HL-60/S4 treated with phorbol 12-myristate 13-acetate at 8.2 ng/mL for 4 days and 3 days (cell line): ENCODE results near the gene ITFG1.
"Not testable (repeated sequence)": the region's sequence is repeated elsewhere in the genome, so short reads cannot be mapped to it uniquely, and the experiment has no call there.

Experiments used
- in situ Hi-C: fragments of 300-500 bp; cut with MboI; formaldehyde crosslinking; loops from 2 replicates; pipeline ENCODE4 v1.15.0; 2022; ENCODE audit warnings: low sequenced_read_pairs

Gene ITFG1

DNA sequence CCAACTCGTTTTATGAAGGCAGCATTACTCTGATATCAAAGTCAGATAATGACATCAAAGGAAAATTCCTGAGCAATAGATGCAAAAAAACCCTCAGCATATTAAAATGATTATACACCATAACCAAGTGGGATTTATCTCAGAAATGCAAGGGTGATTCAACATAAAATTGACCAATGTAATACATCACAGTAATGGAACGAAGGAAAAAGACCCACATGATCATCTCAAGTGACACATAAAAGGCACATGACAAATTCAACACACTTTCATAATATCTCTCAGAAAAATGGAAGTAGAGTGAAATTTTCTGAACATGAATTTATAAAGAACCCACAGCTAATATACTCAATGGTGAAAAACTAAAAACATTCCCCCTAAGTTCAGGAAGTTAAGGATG, 118.8 kb downstream of the ITFG1 start:
- in situ Hi-C loops = no loop called here

GRCh38 chr16:47330562-47330961, 130.3 kb downstream of the ITFG1 start:
- in situ Hi-C loops = not testable (repeated sequence)

DNA sequence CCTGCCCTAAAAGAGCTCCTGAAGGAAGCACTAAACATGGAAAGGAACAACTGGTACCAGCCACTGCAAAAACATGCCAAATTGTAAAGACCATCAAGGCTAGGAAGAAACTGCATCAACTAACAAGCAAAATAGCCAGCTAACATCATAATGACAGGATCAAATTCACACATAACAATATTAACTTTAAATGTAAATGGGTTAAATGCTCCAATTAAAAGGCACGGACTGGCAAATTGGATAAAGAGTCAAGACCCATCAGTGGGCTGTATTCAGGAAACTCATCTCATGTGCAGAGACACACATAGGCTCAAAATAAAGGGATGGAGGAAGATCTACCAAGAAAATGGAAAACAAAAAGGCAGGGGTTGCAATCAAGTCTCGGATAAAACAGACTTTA, 136.6 kb downstream of the ITFG1 start:
- in situ Hi-C loops = not testable (repeated sequence)

GRCh38 chr16:47323241-47323640, 137.6 kb downstream of the ITFG1 start:
- in situ Hi-C loops = no loop called here

GRCh38 chr16:47320546-47321310, 140.1 kb downstream of the ITFG1 start:
- in situ Hi-C loops = no loop called here

DNA sequence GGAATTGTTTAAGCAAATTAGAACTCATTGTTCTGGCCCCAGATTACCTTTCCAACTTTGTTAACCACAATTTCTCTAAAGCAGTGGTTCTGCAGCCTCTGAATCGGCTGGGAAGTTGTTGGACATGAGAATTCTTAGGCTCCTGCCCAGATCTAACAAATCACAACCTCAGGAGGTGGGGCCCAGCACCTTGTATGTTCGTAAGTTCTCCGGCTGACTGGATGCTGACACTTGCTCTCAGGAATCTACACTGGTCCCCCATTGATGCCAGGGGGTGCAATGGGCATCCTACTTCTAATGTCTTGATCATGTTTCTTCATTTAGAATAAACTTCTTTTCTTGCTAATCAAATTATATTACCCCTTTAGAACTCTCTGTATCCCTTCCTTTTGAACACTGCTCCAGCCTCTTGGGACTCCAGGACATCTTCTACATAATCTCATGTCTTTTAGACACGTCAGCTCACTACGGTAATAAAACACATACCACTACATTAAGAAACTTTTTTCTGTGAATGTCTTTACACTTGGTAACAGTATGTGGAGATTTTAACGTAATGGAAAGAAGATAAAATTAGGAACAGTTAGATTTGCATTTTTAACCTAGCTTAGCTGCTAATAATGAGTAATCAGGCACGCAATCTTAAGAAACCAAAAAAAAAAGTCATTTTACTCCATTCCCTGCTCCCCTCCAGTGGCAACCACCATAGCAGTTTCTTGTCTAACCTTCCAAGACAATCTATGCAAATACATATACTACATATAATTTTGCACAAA, 143.2 kb downstream of the ITFG1 start:
- in situ Hi-C loops = no loop called here

DNA sequence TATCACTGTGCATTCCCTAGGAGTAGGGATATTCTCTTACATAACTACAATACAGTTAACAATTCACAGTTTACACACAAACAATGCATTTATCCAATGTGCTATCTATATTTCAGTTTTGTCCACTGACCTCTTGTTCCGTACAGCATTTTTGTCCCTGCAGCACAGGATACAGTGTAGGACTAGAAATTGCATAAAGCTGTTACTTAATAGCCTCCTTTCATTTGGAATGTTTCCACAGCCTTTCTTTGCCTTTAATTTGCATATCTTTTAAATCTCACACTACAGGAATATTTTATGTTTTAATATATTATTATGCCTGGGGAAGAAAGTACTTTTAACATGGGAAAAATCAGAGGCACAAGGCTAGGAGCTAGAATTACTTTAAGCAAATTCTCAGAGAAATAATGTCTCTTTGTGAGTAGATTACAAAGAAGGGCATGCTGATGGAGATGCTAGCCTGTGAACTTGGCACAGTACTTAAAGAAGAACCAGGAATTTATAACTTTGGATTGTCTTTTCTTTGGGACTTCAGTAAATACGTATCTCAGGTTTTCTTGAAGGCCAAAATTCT, 144.3 kb downstream of the ITFG1 start:
- in situ Hi-C loops = no loop called here

DNA sequence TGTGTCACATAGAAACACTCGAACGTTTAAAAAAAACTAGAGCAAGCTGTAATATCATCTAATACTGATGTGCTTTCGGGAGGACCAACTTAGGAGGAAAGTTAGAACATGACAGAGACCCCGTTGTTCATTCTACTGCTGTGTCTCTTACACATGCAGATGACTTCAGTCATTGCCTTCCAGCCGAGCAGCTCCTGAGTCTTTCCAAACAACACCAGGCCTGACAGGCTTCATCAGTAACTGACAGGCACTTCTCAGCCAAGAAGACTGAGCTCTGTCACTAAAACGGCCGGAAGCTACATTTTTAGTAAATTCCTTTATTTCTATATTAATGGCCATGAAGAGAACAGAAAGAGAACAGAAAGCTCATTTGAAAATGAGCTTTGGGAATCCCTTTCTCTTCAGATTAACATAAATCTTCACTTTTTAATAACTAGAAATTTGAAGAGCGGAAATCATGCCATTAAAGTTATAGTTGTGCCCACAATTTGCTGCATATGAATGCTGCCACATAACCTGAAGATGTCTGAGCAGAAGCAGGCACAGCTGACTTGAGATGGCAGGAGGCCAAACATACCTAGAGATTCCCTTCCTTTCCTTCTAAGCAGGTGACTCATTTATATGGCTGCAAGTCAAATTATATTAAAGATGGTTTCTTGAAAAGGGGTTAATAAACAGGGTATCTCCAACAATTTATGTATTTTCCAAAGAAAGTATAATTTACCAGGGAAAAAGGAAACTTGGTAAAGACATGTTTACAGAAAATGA, 148.9 kb downstream of the ITFG1 start:
- in situ Hi-C loops = no loop called here

DNA sequence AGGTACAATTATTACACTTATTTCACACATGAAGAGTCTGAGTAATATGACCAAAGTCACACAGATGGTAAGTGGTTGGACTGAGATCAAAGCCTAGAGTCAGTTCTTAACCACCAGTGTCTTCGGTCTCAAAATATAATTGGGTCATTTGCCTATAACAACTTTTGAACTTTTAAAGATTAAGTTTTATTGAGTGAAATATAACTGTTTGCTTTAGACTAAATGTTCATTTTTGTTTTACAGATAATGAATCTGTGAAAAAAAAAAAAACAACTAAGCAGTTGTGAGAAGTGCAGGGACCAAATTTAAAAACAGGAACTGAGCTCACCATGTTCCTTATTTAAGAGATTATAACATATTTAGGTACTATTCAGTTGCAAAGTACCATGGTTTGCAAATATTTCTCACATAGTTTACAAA, 150.1 kb downstream of the ITFG1 start:
- in situ Hi-C loops = no loop called here

- in situ Hi-C loops = no loop called here
Measured at GRCh38 chr16:47309581-47310312, 151.1 kb downstream of the ITFG1 start.

DNA sequence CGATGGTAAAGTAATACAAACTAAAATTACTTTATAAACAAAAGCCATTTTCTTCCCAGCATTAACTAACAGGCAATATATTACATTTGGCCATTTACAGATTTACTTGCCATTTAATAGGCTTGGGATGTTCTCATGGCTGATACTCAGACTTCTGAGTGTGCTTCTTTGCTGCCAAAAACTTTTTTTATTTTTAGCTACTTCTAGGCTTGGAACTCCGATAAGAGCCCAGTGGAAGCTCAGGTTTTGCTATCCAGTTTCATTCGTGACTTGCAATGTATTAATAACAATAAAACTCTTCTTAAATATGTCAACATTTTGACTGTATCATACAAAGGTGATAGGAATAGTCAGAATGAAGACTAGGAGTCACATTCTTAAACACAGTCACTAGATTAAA, 152.3 kb downstream of the ITFG1 start:
- in situ Hi-C loops = no loop called here

DNA sequence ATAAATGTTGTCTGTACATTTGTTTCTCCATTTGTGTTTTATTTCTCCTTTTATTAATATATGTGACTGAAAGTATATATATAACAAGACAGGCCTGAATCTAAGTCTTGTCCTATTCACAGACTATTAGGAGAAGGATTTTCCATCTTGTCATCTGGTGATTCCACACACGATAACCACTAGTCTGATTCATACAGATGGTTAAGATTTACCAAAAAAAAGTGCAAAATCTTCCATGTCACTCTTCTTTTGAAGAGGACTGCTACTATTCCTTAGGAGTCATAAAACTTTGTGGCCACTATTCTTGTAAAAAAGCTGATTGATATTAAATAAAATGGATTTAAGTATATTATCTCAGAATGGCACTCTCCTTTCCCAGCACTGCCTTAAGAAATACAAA, 156.3 kb downstream of the ITFG1 start:
- in situ Hi-C loops = no loop called here

GRCh38 chr16:47299587-47299986, 161.3 kb downstream of the ITFG1 start:
- in situ Hi-C loops = no loop called here

DNA sequence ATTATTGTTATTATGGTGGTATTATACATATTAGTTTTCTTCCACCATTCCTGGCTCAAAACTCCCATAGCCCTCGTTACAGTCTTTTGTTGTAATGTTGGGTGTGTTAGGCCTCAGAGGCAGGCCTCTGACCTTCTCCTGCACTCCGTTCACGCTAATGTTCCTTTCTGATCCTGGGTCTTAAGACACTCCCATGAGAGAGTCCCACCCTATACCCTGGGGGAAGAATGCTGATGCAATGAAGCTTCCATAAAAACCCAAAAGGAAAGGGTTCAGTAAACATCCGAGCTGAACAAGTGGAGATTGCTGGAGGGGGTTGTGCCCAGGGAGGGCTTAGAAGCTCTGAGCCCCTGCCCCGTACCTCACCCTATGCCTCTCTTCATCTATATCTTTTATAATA, 175.9 kb downstream of the ITFG1 start:
- in situ Hi-C loops = no loop called here

DNA sequence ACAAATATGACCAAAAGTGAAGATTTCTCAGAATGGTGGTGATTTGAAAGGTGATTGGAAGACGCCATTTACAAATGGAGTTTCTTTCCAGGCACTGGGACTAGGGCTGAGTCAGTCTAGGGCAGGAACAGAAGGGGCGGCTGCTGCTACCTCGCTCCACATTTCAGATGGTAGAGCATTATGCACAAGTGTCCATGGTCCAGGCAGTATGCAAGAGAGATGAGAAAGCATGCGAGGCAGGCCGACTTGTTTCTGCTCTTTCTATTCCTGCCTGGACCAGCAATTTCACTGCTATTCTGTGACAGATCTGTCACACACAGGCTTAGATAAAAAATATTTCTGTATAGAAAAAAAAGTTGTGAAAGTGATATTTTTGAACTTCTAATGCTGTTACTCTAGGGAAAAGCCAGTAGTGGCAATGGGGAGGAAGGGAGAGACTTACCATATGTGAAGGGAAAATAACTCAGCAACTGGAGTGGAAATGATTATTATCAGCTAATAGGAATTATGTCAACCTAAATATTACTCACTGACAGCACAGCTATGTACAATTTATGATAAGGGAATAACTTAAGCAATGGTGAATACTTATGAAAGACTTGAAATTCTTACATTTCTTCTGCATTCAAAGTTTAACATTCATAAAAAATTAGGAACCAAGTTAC, 182.4 kb downstream of the ITFG1 start:
- in situ Hi-C loops = no loop called here

DNA sequence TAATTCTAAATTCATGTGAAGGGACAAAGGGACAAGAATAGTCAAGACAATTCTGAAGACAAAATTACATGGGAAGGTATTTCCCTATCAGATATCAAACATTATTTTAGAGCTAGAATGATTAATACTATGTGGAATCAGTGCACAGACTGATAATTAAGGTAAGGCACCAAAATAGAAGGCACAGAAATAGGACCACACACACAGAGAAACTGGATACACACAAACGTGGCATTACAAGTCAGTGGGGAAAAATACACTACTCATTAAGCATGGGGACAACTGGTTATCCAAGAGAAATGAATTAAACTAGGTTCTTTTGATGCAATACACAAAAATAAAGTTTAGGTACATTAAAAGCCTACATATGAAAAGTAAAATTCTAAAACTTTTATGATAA, 184.3 kb downstream of the ITFG1 start:
- in situ Hi-C loops = no loop called here

- in situ Hi-C loops = no loop called here
Measured at GRCh38 chr16:47262938-47263337, 197.9 kb downstream of the ITFG1 start.

DNA sequence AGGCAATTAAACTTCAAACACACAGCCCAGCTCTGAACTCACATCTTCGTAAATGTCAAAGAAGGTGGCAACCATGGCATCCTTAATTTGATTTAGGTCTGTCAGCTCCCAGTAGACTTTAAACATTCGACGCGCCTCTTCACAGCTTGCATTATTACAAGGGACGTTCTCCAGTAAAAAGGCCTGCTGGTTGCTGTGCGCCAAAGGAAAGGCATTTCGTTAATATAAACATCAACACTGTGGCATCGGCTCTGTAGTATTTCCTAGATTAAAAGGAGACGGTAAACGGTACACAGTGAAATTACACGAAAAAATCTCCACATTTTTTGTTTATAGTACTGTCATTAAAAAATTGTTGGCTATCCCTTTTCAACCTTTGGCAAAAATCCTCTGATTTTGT, 200.4 kb downstream of the ITFG1 start:
- in situ Hi-C loops = no loop called here

- in situ Hi-C loops = no loop called here
Measured at GRCh38 chr16:47258874-47259461, 201.9 kb downstream of the ITFG1 start.

DNA sequence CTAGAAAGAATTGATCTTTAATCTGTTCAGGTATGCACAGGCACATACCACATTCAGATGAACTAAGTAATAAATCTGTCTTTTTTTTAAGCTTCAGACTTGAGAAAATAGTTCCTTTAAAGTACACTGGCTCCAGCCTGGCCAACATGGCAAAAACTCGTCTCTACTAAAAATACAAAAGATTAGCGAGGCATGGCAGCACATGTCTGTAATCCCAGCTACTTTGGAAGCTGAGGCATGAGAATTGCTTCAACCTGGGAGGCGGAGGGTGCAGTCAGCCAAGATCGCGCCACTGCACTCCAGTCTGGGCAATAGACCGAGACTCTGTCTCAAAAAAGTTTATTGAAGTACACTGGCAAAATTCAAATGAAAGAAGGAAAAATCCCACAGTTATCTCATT, 206.1 kb downstream of the ITFG1 start:
- in situ Hi-C loops = no loop called here
